HFF-Myc (cell line): ENCODE results near the gene PRKG1.

Experiments used
- DNase-seq: peaks from one replicate; pipeline ENCODE4 v3.0.0-alpha.2; 2011; ENCODE audit warnings: low read depth; ENCODE audit errors: extremely low read depth
- H3K4me3 ChIP-seq: replicated peaks from 2 replicates; pipeline ENCODE4 v1.5.1; 2011; ENCODE audit warnings: low read depth, mild to moderate bottlenecking, control low read depth, low read length
- CTCF ChIP-seq: IDR thresholded peaks from 2 replicates; pipeline ENCODE4 v1.5.1; 2012; ENCODE audit warnings: mild to moderate bottlenecking, low read depth, low read length, control low read depth; ENCODE audit errors: missing control alignments

The PRKG1 gene

GRCh38 chr10:51318399-51319172, 244.3 kb downstream of the PRKG1 start:
- DNase-seq: no peak
- no peak overlapping the region for H3K4me3 ChIP-seq
- TF ChIP-seq CTCF: no peak

GRCh38 chr10:51319173-51319435, 244.8 kb downstream of the PRKG1 start:
- TF ChIP-seq CTCF: no peak
- DNase-seq: no peak
- H3K4me3 ChIP-seq: no peak overlapping the region

- DNase-seq: no peak
- H3K4me3 ChIP-seq: no peak overlapping the region
- TF ChIP-seq CTCF: no peak
Measured at GRCh38 chr10:51321300-51321699, 247.0 kb downstream of the PRKG1 start.

- DNase-seq: no peak
- no peak for TF ChIP-seq CTCF
- H3K4me3 ChIP-seq: no peak overlapping the region
Measured at GRCh38 chr10:51321980-51322379, 247.7 kb downstream of the PRKG1 start.

GRCh38 chr10:51325649-51326048, 251.4 kb downstream of the PRKG1 start:
- no peak for TF ChIP-seq CTCF
- DNase-seq: no peak
- no peak overlapping the region for H3K4me3 ChIP-seq

GRCh38 chr10:51326174-51326573, 251.9 kb downstream of the PRKG1 start:
- H3K4me3 ChIP-seq: no peak overlapping the region
- no peak for DNase-seq
- TF ChIP-seq CTCF: no peak

GRCh38 chr10:51327432-51327831, 253.1 kb downstream of the PRKG1 start:
- H3K4me3 ChIP-seq: no peak overlapping the region
- no peak for TF ChIP-seq CTCF
- no peak for DNase-seq
